ENCODE measurements around the gene TNPO2.

- TF ChIP-seq CTCF (IDR thresholded peaks at IDR 0.05) (no peak), POLR2AphosphoS5 (IDR thresholded peaks at IDR 0.05) (no peak), EP300 (IDR thresholded peaks at IDR 0.05) (no peak), POLR2A (IDR thresholded peaks at IDR 0.05; ENCODE audit: low read depth) (no peak)
Measured at GRCh38 chr19:12705654-12706331, 17.9 kb downstream of the TNPO2 start.

All from esophagus muscularis mucosa (tissue), 4 donors.